Measurements from ENCODE around the gene GRB10.

GRB10 gene

DNA sequence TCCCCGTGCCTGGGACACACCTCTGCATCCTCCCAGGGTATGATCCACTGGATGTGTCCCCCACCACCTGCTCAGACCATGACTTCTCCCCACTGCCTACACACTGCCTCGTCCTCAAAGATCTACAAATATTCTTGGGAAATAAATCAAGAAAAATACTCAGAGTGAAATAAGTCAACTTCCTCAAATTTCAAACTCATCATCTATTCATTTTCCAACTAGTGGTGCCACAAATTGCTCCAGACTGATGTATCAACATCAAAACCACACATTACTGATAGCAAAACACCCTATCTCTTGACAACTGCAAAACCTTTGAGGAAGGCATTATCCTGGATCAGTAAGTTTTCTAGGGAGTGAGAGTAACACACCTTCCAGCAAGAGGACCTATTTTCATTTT lies 87.7 kb downstream of the GRB10 start:
- DNase-seq (ENCODE audit: low read depth in 2 of 2), result no peak

DNA sequence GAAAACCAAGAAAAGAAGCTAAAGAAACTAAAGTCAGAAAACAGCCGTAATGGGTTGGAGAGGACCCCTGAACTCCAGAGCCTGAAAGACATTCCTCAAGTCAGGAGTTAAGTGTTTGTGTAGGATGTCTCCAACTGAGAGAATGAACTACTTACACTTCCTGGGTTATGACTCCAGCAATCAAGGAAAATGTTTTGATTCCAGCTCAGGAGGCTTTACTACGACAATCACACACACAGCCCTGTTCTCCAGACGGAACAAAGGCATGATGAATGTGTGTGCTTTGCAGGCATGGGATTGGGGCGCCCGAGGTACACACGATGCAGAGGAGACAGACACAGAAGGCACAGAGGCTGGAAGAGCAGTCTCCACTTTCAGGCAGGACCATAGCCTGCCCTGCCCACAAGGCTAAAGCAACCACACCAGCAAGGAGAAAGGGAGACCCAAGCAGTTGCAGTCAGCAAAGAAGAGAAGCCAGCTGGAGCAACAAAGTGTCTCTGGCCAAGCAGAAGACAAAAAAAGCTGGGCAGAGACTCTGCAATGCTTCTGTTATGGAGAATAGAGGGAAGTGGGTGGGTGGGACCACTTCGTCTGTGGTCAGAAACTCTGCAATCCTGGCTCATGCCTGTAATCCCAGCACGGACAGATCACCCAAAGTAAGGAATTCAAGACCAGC lies 89.1 kb downstream of the GRB10 start:
- no peak for DNase-seq (ENCODE audit: low read depth in 2 of 2)

DNA sequence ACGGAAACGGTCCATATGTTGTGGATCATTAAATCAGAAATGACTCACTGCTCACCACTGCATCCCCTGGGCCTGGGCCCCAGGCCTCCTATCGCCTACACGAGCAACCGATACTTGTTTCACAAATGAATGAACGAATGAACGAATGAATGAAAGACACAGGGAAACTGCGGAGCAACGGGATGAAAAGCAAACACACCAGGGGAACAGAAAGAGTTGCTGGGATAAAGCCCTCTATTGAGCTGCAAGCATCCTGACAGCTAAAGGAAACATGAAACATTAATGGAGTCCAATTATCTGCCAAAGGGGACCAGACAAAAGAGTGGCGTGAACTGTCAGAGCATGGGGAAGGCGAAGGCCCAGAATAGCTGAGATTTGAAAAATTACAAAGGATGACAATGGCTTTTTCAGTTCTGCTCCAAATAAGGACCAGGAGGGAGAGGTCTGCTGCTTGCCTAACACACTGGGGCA lies 92.1 kb downstream of the GRB10 start:
- DNase-seq (ENCODE audit: low read depth in 2 of 2), result no peak

DNA sequence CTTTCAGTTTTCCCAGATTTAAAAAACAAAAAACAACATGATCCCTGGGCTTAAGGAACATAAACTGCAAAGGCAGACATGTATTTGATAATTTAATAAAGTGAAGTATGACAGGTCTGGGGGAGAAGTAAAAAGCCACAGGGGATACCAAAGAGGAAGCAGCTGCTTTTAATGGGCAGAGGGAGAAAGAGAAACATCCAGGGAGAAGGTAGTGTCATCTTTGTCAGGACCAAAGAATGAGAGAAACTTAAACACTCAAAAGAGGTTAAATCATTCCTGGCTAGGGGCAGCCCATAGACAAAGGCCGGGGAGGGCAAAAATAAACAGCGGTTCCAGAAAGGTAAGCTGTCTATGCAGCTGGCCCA lies 94.5 kb downstream of the GRB10 start:
- no peak for DNase-seq (ENCODE audit: low read depth in 2 of 2)

DNA sequence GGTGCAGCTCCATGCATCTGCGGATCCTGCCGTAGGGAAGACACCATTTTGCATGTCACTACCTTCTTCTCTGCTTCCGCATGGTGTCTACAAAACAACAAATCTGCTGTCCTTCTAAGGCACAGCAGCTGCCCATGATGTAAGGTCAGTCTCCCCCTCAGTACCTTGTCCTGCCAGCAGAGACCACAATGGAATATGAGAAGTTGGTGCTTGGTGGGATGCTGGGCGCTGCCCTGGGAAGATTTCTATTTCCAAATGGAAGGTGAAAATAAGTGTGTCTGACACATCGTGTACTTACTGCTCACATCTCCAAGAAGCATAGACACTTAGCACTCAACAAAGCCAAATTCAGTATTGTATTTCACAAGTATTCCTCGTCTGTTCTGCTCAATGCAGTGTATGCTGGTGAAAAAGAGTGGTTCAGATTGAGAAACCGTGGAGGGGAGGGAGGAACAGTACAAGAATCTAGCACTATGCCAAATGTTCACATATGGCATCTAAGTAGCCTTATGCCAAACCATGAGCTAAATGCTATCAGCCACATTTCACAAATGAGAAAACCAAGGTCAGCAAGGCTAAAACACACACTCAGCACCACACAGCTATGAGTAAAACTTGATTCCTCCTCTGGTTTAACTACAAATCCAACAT lies 95.0 kb downstream of the GRB10 start:
- DNase-seq (ENCODE audit: low read depth in 2 of 2), result no peak

DNA sequence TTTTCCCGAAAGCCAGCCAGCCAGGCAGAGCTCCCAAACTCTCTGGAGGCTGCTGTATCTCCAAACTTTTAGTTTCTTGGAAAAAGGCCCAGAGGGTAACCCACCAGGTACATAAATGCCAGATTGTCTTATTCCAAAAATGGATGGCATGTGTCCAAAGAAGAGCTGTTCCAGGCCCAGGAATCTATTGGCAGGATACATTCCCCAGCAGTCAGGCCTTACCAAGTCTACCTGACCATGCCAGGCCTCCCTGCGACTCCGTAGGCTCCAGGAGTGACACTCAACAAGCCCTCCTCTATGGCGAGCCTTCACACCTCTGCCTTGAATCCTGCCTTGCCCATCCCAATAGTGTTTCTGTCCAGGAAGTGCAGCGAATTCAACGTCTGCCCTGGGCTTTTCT lies 95.6 kb downstream of the GRB10 start:
- no peak for DNase-seq (ENCODE audit: low read depth in 2 of 2)

DNA sequence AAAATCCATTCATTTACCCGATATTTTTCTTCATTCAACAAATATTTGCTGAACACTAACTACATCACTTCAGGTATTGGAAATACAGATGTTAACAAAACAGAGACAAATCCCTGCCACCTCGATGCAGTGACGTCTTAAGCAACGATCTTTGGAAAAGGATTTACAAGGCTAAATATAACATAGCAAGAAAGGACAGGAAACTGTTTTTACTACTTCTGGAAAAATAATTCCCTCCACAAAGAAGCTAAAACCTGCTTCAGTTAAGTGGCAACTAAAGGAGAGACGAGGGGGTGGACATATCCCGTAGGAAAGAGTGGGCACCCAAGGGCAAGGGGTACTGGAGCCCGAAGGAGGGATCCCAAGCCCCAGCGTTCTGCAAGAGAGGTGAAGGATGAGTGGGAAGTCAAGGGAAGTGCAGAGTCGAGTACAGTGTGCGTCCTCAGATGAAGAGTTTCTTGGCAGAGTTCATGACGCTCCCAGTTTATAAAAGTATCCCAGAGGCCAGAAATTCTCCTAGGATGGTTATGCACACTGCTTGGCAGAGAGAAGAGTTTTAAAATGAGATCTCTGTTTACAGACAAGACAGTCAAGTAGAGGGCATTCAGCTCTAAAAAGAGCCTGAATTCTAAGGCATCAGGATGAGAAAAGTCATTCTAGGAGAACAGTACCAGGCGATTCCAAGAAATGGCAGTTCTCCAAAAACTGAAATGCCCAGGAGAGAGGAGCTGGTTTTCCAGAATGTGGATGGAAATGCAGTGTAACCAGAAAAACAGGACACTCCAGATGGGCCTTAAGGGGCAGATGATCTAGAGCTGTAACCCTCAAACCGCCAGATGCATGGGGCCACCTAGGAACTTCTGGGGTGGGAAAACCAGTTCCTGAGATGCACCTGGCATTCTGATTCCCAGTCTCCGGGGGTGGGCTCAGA lies 97.3 kb downstream of the GRB10 start:
- no peak for DNase-seq (ENCODE audit: low read depth in 2 of 2)

DNA sequence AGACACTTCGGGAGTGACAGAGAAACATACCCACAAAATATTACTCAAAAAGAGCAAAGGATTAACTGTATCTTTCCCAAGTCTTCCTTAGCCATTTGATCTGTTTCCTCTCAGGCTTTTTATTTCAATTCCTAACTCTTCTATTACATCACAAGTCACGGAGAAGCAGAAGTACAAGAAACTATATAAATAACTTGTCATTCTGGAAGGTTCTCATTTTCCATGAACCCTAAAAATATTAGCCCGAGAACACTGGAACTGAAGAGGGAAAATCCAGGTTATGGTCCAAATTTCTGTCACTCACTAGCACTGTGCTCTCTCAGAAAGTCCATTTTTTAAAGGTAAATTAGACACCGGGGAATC lies 98.0 kb downstream of the GRB10 start:
- DNase-seq (ENCODE audit: low read depth in 2 of 2), result no peak

DNA sequence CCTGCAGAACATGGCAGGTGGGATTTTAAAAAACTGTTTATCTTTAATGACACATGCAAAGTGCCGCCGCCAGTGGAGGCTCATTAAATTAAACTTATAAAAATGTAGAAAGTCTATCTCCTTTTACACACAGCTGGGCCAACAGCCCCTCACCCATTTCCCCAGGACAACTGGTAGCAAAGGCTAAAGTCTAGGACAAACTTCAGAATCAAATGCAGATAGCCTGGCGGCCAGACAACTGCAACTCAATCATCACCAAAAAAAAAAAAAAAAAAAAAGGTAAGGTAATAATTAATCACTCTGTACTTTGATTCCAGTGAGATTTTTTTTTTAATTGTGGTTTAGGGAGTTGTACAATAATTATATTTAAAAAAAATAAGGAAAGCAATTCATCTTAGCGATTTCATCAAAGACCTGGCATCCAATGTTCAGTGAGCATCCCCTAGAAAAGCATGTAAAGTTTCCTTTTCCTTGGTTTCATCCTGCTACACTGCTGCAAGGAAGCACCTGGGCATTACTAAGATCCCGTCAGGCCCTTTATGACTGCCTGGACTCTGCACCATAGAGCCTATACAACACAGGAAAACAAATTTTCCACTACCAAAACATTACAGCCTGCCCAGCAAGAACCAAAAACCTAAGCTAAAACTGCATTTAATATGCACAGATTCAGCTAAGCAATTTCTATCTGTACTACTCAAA lies 98.5 kb downstream of the GRB10 start:
- no peak for DNase-seq (ENCODE audit: low read depth in 2 of 2)

DNA sequence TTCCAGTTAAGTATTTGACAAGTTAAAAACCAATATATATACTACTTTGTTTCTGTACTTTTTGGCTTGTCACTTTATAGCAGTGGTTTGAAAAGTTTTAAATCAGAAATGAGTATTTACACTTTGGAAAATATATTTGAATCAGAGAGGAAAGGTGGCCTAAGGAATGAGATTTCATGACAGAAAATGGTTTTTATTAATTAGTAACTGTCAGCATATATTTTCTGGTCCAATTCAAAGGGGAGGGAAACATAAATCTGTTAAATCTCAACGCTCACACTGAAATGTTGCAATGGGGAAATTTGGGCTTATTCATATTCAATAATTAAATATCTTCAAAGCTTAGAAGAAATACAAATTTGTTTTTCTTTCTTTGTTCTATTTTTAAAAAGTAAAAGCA lies 100.1 kb downstream of the GRB10 start:
- DNase-seq (ENCODE audit: low read depth in 2 of 2), result no peak

DNA sequence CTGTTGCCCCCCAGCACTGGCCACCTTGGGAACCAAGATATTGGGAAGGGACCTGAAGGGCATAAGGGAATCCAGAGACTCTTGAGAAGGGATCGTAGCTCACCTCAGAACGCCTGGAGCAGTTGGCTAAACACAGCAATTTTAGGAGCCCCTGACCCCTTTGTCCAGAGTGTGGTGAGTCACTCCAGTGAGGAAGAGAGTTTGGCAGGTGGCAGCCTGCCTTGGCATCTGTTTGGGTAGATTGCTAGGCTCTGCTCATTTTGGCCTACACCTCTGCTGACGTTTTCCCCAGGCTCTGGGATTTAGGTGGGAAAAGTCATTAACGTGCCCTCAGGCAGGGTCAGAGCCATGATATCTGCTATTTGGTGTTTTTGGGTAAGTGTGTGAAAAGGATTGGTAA lies 100.6 kb downstream of the GRB10 start:
- no peak for DNase-seq (ENCODE audit: low read depth in 2 of 2)

DNA sequence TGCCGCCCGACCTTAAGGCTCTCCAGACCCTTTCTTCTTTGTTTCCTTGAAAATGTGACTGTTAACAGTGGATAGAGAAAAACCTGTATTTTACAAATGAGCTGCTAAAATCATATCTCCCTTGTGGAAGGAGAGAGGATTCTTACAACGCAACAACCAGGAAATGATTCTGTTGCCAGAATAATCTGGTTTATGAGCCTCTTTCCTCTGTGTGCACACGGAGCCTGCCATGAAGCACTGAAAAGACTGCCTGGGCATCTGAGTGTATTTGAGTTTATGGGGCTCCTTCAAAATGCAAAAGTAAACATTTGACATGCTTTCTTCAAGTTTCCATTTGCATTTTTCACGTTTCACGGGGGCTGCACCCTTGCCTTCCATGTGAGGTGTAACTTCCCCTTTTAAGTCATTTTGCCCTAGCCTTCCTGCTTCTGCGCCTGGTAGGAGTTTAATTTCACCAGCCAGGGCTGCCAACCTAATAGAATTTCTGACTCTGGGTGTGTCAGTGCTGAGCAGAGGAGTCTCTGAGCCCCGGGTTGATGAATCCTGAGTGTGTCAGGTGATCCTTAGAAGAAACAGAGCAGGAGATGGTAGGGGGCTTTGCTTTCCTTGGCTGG lies 101.2 kb downstream of the GRB10 start:
- DNase-seq (ENCODE audit: low read depth in 2 of 2), result no peak

DNA sequence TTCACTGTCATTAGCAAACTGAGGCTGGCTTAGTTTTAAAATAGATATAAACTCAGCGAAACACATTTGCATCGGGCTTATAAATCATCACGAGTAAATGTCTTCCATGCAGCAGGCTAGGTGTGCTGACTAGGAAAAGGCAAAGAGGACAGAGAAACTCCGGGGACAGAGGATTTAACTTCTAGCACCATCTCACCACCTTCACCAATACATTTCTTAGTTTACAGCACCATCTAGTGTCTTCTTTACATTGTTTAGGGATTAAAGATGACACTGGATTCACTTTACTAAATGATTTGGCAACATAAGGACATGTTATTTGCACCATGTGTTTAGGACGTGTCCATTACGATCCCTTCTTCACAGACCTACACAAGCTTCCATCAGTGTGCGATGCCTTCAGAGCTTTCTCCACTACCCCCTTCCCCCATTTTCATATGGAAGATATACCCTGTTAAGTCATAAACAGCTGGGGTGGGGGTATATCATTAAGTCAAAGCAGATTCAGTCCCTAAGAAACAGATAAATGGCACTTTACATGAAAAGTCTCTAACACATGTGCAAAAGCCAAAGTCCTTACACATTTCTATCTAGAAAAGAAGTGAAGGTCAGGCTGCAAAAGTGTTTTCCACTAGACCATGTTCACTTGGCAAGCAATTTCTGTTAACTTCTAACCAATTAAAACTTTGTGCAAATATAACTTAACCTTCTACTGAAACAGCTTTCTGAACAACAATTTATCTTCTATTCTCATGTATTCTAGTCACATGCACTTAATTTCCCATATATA lies 103.3 kb downstream of the GRB10 start:
- no peak for DNase-seq (ENCODE audit: low read depth in 2 of 2)

DNA sequence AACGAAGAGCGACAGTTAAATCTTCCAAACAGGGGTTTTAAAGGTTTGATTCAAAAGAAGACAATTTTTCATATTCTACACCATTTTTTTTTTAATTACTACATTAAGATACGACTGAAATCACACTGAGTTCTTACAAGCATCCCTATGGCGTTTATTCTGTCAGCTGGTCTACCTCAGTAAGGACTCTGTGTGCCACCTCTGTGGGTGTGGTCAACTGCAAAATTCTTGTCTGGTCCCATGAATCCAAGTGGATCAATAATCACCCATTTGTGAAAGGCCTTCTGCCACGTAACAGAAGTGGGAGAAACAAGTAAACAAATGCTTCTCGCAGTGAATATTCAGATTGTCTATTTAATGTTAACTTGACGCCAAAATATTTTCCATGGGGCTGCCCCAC lies 104.1 kb downstream of the GRB10 start:
- no peak for DNase-seq (ENCODE audit: low read depth in 2 of 2)

DNA sequence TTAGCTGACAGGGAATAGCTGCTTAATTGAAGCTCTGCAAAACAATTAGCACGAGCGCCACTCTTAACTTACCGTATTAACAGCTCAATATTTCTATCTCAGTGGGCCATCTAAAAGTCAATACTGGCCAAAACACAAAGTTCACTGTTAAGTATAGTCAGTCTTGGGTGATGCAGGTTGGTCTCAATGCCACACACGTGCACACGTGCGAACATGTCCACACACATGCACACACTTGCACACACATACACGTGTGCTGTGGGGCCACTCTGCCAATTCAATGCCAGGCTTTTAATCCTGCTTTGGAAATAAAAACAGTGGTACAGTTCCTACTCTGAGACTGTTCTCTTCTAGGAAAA lies 105.1 kb downstream of the GRB10 start:
- no peak for DNase-seq (ENCODE audit: low read depth in 2 of 2)

DNA sequence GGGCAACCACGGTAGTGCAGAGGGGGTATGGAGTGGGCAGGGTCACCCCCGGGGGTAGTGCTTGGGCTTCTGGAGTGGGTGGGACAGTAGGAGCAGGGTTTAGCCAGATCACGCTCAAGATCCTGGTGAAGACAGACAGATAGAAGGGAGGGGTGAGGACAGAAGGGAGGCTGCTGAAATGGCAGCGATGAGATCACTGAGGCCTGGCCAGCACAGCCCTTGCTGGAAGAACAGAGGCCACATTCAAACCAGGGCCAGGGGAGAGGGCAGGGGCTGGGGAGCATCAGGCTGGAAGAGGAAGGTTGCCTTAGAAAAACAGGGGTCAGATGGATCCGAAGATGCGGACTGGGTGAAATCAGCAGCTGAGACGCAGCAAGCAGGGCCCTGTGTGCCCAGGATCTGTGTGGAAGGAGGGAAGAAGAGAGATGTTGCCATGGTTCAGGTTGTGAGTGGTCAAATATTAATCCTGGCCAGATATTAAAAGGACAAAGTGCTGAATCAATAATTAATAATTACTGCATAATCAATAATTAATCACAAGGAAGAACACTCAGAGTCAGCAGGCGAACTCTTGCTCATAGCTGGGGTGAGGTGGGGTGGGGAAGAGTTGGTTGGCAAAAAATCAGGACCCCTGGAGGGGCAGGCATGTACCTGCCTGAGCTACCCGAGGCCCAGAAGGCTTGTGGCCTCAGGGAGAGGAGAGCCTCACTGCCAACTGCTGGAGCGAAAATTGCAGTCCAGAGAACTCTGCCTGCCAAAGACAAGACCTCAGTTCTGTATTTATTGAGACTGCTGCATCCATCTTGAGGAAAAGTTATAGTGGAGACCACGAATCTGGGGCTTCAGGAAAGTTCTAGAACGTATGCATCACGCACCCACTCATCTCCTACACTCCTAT lies 105.7 kb downstream of the GRB10 start:
- DNase-seq (ENCODE audit: low read depth in 2 of 2), result no peak

DNA sequence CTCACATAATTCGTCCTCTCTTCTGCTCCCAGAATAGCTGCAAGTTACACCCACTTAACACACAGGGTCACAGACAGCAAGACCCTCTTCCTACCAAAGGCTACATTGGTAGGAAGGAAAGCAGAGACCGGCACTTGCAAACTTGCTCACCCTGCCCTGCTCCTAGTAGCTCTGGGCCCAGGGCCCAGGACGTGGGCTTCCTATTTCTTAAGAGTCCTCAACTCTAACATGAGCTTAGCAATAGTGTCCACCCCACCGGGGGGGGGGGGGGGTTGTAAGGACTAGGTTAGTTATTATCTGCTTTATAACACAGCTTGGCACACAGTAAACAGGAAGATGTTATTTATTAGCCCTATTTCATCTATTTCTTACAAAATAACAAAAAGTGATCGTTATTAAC lies 106.6 kb downstream of the GRB10 start:
- DNase-seq (ENCODE audit: low read depth in 2 of 2), result no peak

DNA sequence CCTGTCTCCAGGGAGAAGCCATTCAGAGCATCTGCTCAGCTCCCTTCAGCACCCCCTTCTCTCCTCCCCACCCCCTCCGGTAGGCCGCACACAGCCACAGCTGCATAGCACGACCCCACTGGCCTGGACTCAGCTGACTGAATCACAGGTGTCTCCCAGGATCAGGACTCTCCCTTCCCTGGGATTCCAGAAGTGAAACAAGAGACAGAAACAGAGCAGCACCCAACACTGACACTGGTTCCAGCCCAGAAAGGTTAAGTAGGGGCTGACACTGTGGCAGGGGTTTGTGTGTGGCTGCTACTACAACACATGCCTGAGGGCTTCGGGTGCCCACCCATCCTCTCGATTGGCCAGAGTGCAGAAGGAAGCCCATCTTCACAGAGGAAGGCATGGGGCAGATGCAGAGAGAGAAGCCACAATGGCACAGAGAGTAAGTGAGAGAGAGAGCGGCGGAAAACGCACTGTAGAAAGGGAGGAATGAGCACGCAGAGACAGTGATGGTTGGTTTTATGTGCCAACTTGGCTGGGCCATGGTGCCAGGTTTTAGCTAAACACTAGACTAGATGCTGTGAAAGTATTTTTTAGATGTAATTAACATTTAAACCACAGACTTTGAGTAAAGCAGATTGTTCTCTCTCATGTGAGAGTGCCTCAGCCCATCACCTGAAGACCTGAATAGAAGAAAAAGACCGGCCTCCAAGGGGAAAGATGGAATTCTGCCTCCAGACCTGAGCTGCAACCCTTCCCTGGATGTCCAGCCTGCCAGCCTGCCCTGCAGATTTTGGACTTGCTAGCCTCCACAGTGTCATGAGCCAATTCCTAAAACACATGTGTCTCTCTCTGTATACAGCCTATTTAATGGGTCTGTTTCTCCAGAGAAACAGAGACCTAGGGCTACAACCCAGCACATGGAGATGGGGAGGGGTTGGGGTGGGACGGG lies 107.5 kb downstream of the GRB10 start:
- no peak for DNase-seq (ENCODE audit: low read depth in 2 of 2)

DNA sequence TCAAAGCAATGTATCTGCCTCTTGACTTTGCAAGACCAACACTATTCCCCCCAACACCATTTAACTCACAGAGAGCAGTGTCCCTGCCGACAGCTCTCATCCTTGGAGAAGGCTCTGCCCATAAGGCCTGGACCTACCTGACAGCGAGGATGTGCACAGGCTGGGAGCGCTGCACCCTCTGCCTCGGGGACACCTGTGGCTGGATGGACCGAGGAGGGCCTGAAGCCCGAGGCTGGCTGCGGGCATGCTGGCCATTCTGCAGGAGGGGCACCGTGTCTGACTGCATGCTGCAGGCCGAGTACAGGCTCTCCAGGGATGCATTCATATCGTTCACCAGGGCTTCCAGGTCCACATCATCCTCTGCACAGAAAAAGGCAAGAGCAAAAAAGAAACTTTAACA lies 108.4 kb downstream of the GRB10 start:
- no peak for DNase-seq (ENCODE audit: low read depth in 2 of 2)

Data from stimulated activated CD4-positive, alpha-beta T cell treated with anti-CD3 and anti-CD28 coated beads, Interleukin-4, amount 100 ng/mL, for 48 hours (primary cell).